Loucy (cell line): ENCODE results near the gene IAH1.

Source experiments
- H2AFZ ChIP-seq: fragments of 200-600 bp; sonication (generic); 2 replicates; pipeline ENCODE4 v1.6.0; 2016; ENCODE audit warnings: antibody characterized with exemption, mild to moderate bottlenecking, low read length, moderate library complexity
- H3F3A ChIP-seq: fragments of 200-600 bp; 2 replicates; pipeline ENCODE4 v1.6.0; 2016; ENCODE audit warnings: antibody characterized with exemption, low read depth, mild to moderate bottlenecking
- H3K27me3 ChIP-seq: fragments of 200-600 bp; sonication (generic); 2 replicates; pipeline ENCODE4 v1.6.1; 2014; ENCODE audit warnings: low read length, mild to moderate bottlenecking; ENCODE audit not compliant: insufficient read depth, poor library complexity, severe bottlenecking
- H3K36me3 ChIP-seq: fragments of 200-600 bp; sonication (generic); 2 replicates; pipeline ENCODE4 v1.6.1; 2016; ENCODE audit warnings: low read length; ENCODE audit not compliant: insufficient read depth
- H3K4me1 ChIP-seq: fragments of 200-600 bp; sonication (generic); 2 replicates; pipeline ENCODE4 v1.5.1; 2014; ENCODE audit warnings: low read length, mild to moderate bottlenecking; ENCODE audit not compliant: insufficient read depth, poor library complexity, severe bottlenecking
- H3K4me2 ChIP-seq: fragments of 200-600 bp; sonication (generic); 2 replicates; pipeline ENCODE4 v1.6.0; 2014; ENCODE audit warnings: antibody characterized with exemption, low read length, low read depth, mild to moderate bottlenecking; ENCODE audit not compliant: poor library complexity, severe bottlenecking
- H3K4me3 ChIP-seq: fragments of 200-600 bp; sonication (generic); 2 replicates; pipeline ENCODE4 v1.5.1; 2014; ENCODE audit warnings: low read length, mild to moderate bottlenecking, mixed read lengths; ENCODE audit not compliant: poor library complexity, severe bottlenecking
- H3K79me2 ChIP-seq: fragments of 200-600 bp; sonication (generic); 2 replicates; pipeline ENCODE4 v1.6.1; 2014; ENCODE audit warnings: low read length; ENCODE audit not compliant: insufficient read depth
- H3K9ac ChIP-seq: fragments of 200-600 bp; sonication (generic); 2 replicates; pipeline ENCODE4 v1.6.0; 2014; ENCODE audit warnings: mild to moderate bottlenecking, low read depth, low read length, moderate library complexity; ENCODE audit not compliant: poor library complexity, severe bottlenecking
- H3K9me2 ChIP-seq: fragments of 200-600 bp; sonication (generic); replicated peaks from 2 replicates; pipeline ENCODE4 v1.6.1; 2016; ENCODE audit warnings: low read depth, low read length, mixed read lengths
- H3K9me3 ChIP-seq: fragments of 200-600 bp; sonication (generic); 2 replicates; pipeline ENCODE4 v1.6.1; 2014; ENCODE audit warnings: mild to moderate bottlenecking, antibody characterized with exemption, low read length, low read depth; ENCODE audit not compliant: insufficient read depth
- H4K20me1 ChIP-seq: fragments of 200-600 bp; sonication (generic); 2 replicates; pipeline ENCODE4 v1.6.0; 2014; ENCODE audit warnings: antibody characterized with exemption, low read length, mild to moderate bottlenecking; ENCODE audit not compliant: insufficient read depth, poor library complexity, severe bottlenecking
- EZH2phosphoT487 ChIP-seq: fragments of 200-600 bp; IDR thresholded peaks from 2 replicates; pipeline ENCODE4 v1.6.1; 2018; ENCODE audit warnings: antibody characterized with exemption, mild to moderate bottlenecking, moderate library complexity, borderline replicate concordance
- TF ChIP-seq, protein P1 (sequence below): fragments of 200-600 bp; sonication (generic); conservative IDR thresholded peaks from 2 replicates; pipeline ENCODE4 v1.5.1; 2014; ENCODE audit warnings: mild to moderate bottlenecking, antibody characterized with exemption, low read length

The IAH1 gene

GRCh38 chr2:9535177-9535576, 60.8 kb downstream of the IAH1 start:
- H3K4me2 ChIP-seq = no peak overlapping the region

GRCh38 chr2:9536504-9536903, 62.2 kb downstream of the IAH1 start:
- peaks cover 58% of the 10 kb centered on the region for H3K36me3 ChIP-seq
- TF ChIP-seq, protein P1, sequence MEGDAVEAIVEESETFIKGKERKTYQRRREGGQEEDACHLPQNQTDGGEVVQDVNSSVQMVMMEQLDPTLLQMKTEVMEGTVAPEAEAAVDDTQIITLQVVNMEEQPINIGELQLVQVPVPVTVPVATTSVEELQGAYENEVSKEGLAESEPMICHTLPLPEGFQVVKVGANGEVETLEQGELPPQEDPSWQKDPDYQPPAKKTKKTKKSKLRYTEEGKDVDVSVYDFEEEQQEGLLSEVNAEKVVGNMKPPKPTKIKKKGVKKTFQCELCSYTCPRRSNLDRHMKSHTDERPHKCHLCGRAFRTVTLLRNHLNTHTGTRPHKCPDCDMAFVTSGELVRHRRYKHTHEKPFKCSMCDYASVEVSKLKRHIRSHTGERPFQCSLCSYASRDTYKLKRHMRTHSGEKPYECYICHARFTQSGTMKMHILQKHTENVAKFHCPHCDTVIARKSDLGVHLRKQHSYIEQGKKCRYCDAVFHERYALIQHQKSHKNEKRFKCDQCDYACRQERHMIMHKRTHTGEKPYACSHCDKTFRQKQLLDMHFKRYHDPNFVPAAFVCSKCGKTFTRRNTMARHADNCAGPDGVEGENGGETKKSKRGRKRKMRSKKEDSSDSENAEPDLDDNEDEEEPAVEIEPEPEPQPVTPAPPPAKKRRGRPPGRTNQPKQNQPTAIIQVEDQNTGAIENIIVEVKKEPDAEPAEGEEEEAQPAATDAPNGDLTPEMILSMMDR = no peak
- no peak for TF ChIP-seq EZH2phosphoT487
- H3K4me3 ChIP-seq = no peak overlapping the region
- no peaks in the 10 kb centered on the region for H3K9me2 ChIP-seq
- H2AFZ ChIP-seq = no peak overlapping the region
- no peak overlapping the region for H3K9ac ChIP-seq
- peaks cover 8% of the 10 kb centered on the region for H3K4me1 ChIP-seq
- peaks cover 11% of the 10 kb centered on the region for H4K20me1 ChIP-seq
- 0 out of 2 replicates have a peak, but pooled peaks cover 5% of the 10 kb centered on the region for H3F3A ChIP-seq
- H3K79me2 ChIP-seq = peaks cover 36% of the 10 kb centered on the region
- no peak overlapping the region for H3K4me2 ChIP-seq
- no peaks in the 10 kb centered on the region for H3K9me3 ChIP-seq
- H3K27me3 ChIP-seq = no peaks in the 10 kb centered on the region

More at GRCh38 chr2:9535177-9535576, 60.8 kb downstream of the IAH1 start:
- peaks cover 8% of the 10 kb centered on the region for H3K4me1 ChIP-seq
- peaks cover 25% of the 10 kb centered on the region for H3K79me2 ChIP-seq
- H3K9ac ChIP-seq = no peak overlapping the region
- H3K36me3 ChIP-seq = peaks cover 53% of the 10 kb centered on the region
- 0 out of 2 replicates have a peak, but pooled peaks cover 5% of the 10 kb centered on the region for H3F3A ChIP-seq
- H3K27me3 ChIP-seq = no peaks in the 10 kb centered on the region
- no peak overlapping the region for H2AFZ ChIP-seq
- H4K20me1 ChIP-seq = peaks cover 8% of the 10 kb centered on the region
- TF ChIP-seq, protein P1 = no peak
- TF ChIP-seq EZH2phosphoT487 = no peak
- H3K9me2 ChIP-seq = no peaks in the 10 kb centered on the region
- no peak overlapping the region for H3K4me3 ChIP-seq
- H3K9me3 ChIP-seq = no peaks in the 10 kb centered on the region

- Histone ChIP-seq H3K9ac (no peak overlapping the region), H3K36me3 (peaks cover 58% of the 10 kb centered on the region), H3F3A (0 out of 2 replicates have a peak, but pooled peaks cover 5% of the 10 kb centered on the region), H3K79me2 (peaks cover 49% of the 10 kb centered on the region), H3K4me3 (no peak overlapping the region), H2AFZ (no peak overlapping the region), H3K9me2 (no peaks in the 10 kb centered on the region), H3K4me1 (peaks cover 8% of the 10 kb centered on the region), H3K4me2 (no peak overlapping the region), H3K9me3 (no peaks in the 10 kb centered on the region), H3K27me3 (no peaks in the 10 kb centered on the region), H4K20me1 (peaks cover 11% of the 10 kb centered on the region)
- no peak for TF ChIP-seq EZH2phosphoT487
- TF ChIP-seq, protein P1 = no peak
Observed at GRCh38 chr2:9538000-9538507, 63.7 kb downstream of the IAH1 start.
